ENCODE data around the gene ARID3B. TPM values are rescaled to one million over a fixed set of nuclear protein-coding genes. Genes with fewer than 3 reads are reported as not detected.

The ARID3B gene
- total and polyA plus RNA-seq, 2 of the 13 experiments (the other 11 are each of a cell fraction or from before 2014, with no cell fraction given), result 5.3 to 12.8 TPM

DNA sequence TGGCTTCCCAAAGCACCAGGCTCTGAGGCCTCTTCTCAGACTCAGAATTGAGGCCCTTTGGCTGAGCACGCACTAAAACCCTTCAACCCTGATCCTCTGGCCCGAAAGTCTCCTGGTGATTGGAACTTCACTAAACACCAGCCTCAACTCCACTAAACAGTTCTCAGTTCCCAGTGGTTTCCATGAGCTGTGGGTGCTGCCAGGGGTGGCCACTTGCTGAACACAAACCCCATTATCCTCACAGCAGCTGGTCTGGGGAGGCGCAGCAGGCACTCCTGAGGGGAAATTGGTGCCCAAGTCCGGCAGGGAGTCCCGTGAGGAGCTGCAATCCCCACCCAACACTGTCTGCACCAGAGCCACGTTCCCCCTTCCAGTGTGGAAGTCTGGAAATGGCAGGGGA, 70.8 kb downstream of the ARID3B start:
- intact Hi-C loops (cut with micrococcal nuclease; ENCODE audit: unreplicated experiment) (no loop called here), in situ Hi-C loops (cut with HindIII; ENCODE audit: extremely low pct_ligation_motif_present, low pct_unique_long_range_greater_than_20kb) (no loop called here)
- peaks cover 11% of the 10 kb centered on the region for H3K79me2 ChIP-seq (ENCODE audit: insufficient read depth, low read length)
- H3K9me3 ChIP-seq (ENCODE audit: low read length), result no peaks in the 10 kb centered on the region
- ChIA-PET CTCF (ENCODE audit: low intra/inter-chr PET ratio, low total read pairs) (no interaction called here), POLR2A (interaction anchor here (6.9 kb wide), 1 partner anchor 13 kb away, joined by 52 read pairs; no protein-coding TSS in a partner anchor)
- no peak for TF ChIP-seq HES4 (CRISPR knock-in tag; IDR thresholded peaks at IDR 0.05; ENCODE audit: borderline replicate concordance)
- TF ChIP-seq CBX2 (IDR thresholded peaks at IDR 0.05; ENCODE audit: low read depth, low read length), result no peak
- no peak for TF ChIP-seq CBX2 (CRISPR knock-in tag; IDR thresholded peaks at IDR 0.05; ENCODE audit: low read depth)
- BruUV-seq (replicated peaks), result no TSS peak
- peaks cover 10 to 56% of the 10 kb centered on the region in 2 experiments for H3K27me3 ChIP-seq (ENCODE audit: control insufficient read depth in 1 of 2, insufficient read depth in 2 of 2, low read length in 2 of 2)
- ATAC-seq, result no peak
- no peak overlapping the region for H3K9ac ChIP-seq (ENCODE audit: insufficient read depth, low read depth, low read length)
- H3K27ac ChIP-seq (ENCODE audit: extremely low read length, insufficient read depth, low read length), result no peak overlapping the region
- peaks cover 13% of the 10 kb centered on the region for H3K4me1 ChIP-seq (ENCODE audit: insufficient read depth, low read length)
- H3K4me2 ChIP-seq (ENCODE audit: low read depth, low read length), result no peak overlapping the region
- no peak overlapping the region for H3K4me3 ChIP-seq (replicated peaks in 1 of 3; ENCODE audit: insufficient read depth in 1 of 3, low read depth in 2 of 3, low read length in 3 of 3)
- DNase-seq (ENCODE audit: low spot score), result no peak
- no peak overlapping the region for H2AFZ ChIP-seq (ENCODE audit: low read length)
- peaks cover 5% of the 10 kb centered on the region for H4K20me1 ChIP-seq (ENCODE audit: insufficient read depth, low read length)
- 79% methylated on average over 2 of the region's 6 CpGs for WGBS (ENCODE audit: low lambda C conversion rate)
- FAIRE-seq, result no peak
- H3K36me3 ChIP-seq (replicated peaks in 1 of 2; ENCODE audit: control insufficient read depth in 1 of 2, insufficient read depth in 2 of 2, low read length in 2 of 2), result no peaks in the 10 kb centered on the region

DNA sequence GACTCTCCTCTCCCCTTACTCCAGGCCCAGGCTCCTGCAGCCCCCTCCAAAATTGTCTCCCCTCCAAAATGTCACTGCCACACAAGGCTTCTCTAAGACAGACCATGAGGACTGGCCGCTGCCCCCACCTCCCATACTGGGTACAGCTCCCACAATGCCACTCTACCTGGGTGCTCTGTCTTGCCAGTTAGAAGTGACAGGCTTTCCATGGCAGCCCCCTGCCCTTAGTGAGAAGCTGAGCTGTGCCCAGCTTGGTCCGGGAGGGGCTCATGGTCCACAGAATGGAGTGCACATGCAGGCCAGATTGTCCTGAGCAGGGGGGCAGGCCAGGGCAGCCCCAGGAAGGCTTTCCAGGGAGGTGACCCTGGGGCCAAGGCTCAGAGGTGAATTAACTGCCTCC, 71.7 kb downstream of the ARID3B start:
- FAIRE-seq (no peak), DNase-seq (ENCODE audit: low spot score) (no peak), ATAC-seq (no peak)
- H3K36me3 ChIP-seq (replicated peaks in 1 of 2; ENCODE audit: control insufficient read depth in 1 of 2, insufficient read depth in 2 of 2, low read length in 2 of 2), result no peaks in the 10 kb centered on the region
- ChIA-PET CTCF (ENCODE audit: low intra/inter-chr PET ratio, low total read pairs) (no interaction called here), POLR2A (interaction anchor here (1.3 to 6.9 kb wide), 4 partner anchors 9 to 224 kb away, joined by 3 to 52 read pairs (median 12); partner anchors contain the start of gene ARID3B)
- no peak overlapping the region for H2AFZ ChIP-seq (ENCODE audit: low read length)
- H4K20me1 ChIP-seq (ENCODE audit: insufficient read depth, low read length), result peaks cover 14% of the 10 kb centered on the region
- WGBS (ENCODE audit: low lambda C conversion rate), result 0% methylated on average over 2 of the region's 2 CpGs
- H3K4me1 ChIP-seq (ENCODE audit: insufficient read depth, low read length), result peaks cover 21% of the 10 kb centered on the region
- in situ Hi-C loops (cut with HindIII; ENCODE audit: extremely low pct_ligation_motif_present, low pct_unique_long_range_greater_than_20kb) (no loop called here), intact Hi-C loops (cut with micrococcal nuclease; ENCODE audit: unreplicated experiment) (no loop called here)
- H3K9ac ChIP-seq (ENCODE audit: insufficient read depth, low read depth, low read length), result no peak overlapping the region
- BruUV-seq (replicated peaks), result no TSS peak
- H3K79me2 ChIP-seq (ENCODE audit: insufficient read depth, low read length), result peaks cover 20% of the 10 kb centered on the region
- no peak overlapping the region for H3K27ac ChIP-seq (ENCODE audit: extremely low read length, insufficient read depth, low read length)
- peaks cover 7 to 50% of the 10 kb centered on the region in 2 experiments for H3K27me3 ChIP-seq (ENCODE audit: control insufficient read depth in 1 of 2, insufficient read depth in 2 of 2, low read length in 2 of 2)
- H3K4me2 ChIP-seq (ENCODE audit: low read depth, low read length), result no peak overlapping the region
- H3K9me3 ChIP-seq (ENCODE audit: low read length), result no peaks in the 10 kb centered on the region
- no peak overlapping the region for H3K4me3 ChIP-seq (replicated peaks in 1 of 3; ENCODE audit: insufficient read depth in 1 of 3, low read depth in 2 of 3, low read length in 3 of 3)
- TF ChIP-seq, protein P1, sequence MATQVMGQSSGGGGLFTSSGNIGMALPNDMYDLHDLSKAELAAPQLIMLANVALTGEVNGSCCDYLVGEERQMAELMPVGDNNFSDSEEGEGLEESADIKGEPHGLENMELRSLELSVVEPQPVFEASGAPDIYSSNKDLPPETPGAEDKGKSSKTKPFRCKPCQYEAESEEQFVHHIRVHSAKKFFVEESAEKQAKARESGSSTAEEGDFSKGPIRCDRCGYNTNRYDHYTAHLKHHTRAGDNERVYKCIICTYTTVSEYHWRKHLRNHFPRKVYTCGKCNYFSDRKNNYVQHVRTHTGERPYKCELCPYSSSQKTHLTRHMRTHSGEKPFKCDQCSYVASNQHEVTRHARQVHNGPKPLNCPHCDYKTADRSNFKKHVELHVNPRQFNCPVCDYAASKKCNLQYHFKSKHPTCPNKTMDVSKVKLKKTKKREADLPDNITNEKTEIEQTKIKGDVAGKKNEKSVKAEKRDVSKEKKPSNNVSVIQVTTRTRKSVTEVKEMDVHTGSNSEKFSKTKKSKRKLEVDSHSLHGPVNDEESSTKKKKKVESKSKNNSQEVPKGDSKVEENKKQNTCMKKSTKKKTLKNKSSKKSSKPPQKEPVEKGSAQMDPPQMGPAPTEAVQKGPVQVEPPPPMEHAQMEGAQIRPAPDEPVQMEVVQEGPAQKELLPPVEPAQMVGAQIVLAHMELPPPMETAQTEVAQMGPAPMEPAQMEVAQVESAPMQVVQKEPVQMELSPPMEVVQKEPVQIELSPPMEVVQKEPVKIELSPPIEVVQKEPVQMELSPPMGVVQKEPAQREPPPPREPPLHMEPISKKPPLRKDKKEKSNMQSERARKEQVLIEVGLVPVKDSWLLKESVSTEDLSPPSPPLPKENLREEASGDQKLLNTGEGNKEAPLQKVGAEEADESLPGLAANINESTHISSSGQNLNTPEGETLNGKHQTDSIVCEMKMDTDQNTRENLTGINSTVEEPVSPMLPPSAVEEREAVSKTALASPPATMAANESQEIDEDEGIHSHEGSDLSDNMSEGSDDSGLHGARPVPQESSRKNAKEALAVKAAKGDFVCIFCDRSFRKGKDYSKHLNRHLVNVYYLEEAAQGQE (IDR thresholded peaks at IDR 0.05; ENCODE audit: borderline replicate concordance in 1 of 2, low read depth in 1 of 2, low read length in 2 of 2), result no peak
- TF ChIP-seq TBP (CRISPR knock-in tag; IDR thresholded peaks at IDR 0.05) (no peak), ZNF772 (CRISPR knock-in tag; IDR thresholded peaks at IDR 0.05) (no peak), ZNF354B (CRISPR knock-in tag; IDR thresholded peaks at IDR 0.05) (no peak), RARG (CRISPR knock-in tag; IDR thresholded peaks at IDR 0.05; ENCODE audit: low read depth) (no peak), KLF6 (CRISPR knock-in tag; IDR thresholded peaks at IDR 0.05) (no peak)
- TF ChIP-seq, protein P2, sequence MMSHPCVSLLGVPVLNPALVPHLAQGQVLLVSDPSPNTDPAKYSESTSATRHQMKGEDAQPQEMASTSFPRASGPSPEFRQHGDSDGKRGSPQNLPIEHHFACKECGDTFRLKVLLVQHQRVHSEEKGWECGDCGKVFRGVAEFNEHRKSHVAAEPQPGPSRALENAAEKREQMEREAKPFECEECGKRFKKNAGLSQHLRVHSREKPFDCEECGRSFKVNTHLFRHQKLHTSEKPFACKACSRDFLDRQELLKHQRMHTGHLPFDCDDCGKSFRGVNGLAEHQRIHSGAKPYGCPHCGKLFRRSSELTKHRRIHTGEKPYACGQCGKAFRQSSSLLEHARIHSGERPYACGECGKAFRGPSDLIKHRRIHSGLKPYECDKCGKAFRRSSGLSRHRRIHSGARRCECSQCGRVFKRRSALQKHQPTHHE (CRISPR knock-in tag; IDR thresholded peaks at IDR 0.05; ENCODE audit: borderline replicate concordance), result no peak

All from HepG2 (cell line).